Measurements from ENCODE around the gene PLCL2.

The PLCL2 gene

GRCh38 chr3:16896094-16896627 is 11.4 kb downstream of the PLCL2 start:
- no peak for DNase-seq

GRCh38 chr3:16896820-16897219 is 12.1 kb downstream of the PLCL2 start:
- DNase-seq = no peak

GRCh38 chr3:16897254-16897926 is 12.6 kb downstream of the PLCL2 start:
- DNase-seq = no peak

GRCh38 chr3:16898595-16899395 is 14.0 kb downstream of the PLCL2 start:
- DNase-seq = no peak

GRCh38 chr3:16899919-16900318 is 15.2 kb downstream of the PLCL2 start:
- DNase-seq = no peak

- no peak for DNase-seq
Observed at GRCh38 chr3:16900779-16901440, 16.2 kb downstream of the PLCL2 start.

GRCh38 chr3:16904423-16905417 is 20.0 kb downstream of the PLCL2 start:
- no peak for DNase-seq

- no peak for DNase-seq
Observed at GRCh38 chr3:16905704-16906103, 20.9 kb downstream of the PLCL2 start.

- no peak for DNase-seq
Observed at GRCh38 chr3:16906682-16907081, 21.9 kb downstream of the PLCL2 start.

GRCh38 chr3:16907243-16907642 is 22.5 kb downstream of the PLCL2 start:
- DNase-seq = no peak

- no peak for DNase-seq
Observed at GRCh38 chr3:16908016-16908807, 23.5 kb downstream of the PLCL2 start.

- no peak for DNase-seq
Observed at GRCh38 chr3:16908896-16909295, 24.1 kb downstream of the PLCL2 start.

GRCh38 chr3:16909802-16910201 is 25.0 kb downstream of the PLCL2 start:
- DNase-seq = no peak

GRCh38 chr3:16910207-16910606 is 25.5 kb downstream of the PLCL2 start:
- no peak for DNase-seq

GRCh38 chr3:16911916-16912315 is 27.2 kb downstream of the PLCL2 start:
- no peak for DNase-seq

- DNase-seq = no peak
Observed at GRCh38 chr3:16912400-16913263, 27.9 kb downstream of the PLCL2 start.

GRCh38 chr3:16913264-16913580 is 28.5 kb downstream of the PLCL2 start:
- no peak for DNase-seq

GRCh38 chr3:16916840-16917239 is 32.1 kb downstream of the PLCL2 start:
- DNase-seq = no peak

- no peak for DNase-seq
Observed at GRCh38 chr3:16917256-16917935, 32.6 kb downstream of the PLCL2 start.
